ENCODE measurements around the gene RBP3.

GRCh38 chr10:47379445-47379785, 31.3 kb downstream of the RBP3 start:
- TF ChIP-seq, protein P1, sequence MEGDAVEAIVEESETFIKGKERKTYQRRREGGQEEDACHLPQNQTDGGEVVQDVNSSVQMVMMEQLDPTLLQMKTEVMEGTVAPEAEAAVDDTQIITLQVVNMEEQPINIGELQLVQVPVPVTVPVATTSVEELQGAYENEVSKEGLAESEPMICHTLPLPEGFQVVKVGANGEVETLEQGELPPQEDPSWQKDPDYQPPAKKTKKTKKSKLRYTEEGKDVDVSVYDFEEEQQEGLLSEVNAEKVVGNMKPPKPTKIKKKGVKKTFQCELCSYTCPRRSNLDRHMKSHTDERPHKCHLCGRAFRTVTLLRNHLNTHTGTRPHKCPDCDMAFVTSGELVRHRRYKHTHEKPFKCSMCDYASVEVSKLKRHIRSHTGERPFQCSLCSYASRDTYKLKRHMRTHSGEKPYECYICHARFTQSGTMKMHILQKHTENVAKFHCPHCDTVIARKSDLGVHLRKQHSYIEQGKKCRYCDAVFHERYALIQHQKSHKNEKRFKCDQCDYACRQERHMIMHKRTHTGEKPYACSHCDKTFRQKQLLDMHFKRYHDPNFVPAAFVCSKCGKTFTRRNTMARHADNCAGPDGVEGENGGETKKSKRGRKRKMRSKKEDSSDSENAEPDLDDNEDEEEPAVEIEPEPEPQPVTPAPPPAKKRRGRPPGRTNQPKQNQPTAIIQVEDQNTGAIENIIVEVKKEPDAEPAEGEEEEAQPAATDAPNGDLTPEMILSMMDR (IDR thresholded peaks at IDR 0.05; ENCODE audit: borderline replicate concordance, extremely low read depth, low read length, poor library complexity, severe bottlenecking), result no peak
- TF ChIP-seq EZH2 (IDR thresholded peaks at IDR 0.05; ENCODE audit: borderline replicate concordance, low read depth, low read length, severe bottlenecking), result no peak

All from DND-41 (cell line).